ENCODE data around the gene ODR4.

- no peak for TF ChIP-seq TARDBP (IDR thresholded peaks at IDR 0.05)
- no peak for TF ChIP-seq SP1 (IDR thresholded peaks at IDR 0.05)
- TF ChIP-seq ELF4 (IDR thresholded peaks at IDR 0.05) = no peak
- TF ChIP-seq LEF1 (IDR thresholded peaks at IDR 0.05; ENCODE audit: borderline replicate concordance) = no peak
- TF ChIP-seq ARNT (IDR thresholded peaks at IDR 0.05) = no peak
- TF ChIP-seq NFRKB (IDR thresholded peaks at IDR 0.05) = no peak
- TF ChIP-seq FOXK2 (IDR thresholded peaks at IDR 0.05) = no peak
- TF ChIP-seq BHLHE40 (IDR thresholded peaks at IDR 0.05; ENCODE audit: borderline replicate concordance) = no peak
- no peak for TF ChIP-seq ZNF384 (IDR thresholded peaks at IDR 0.05)
- no peak for TF ChIP-seq FOXA1 (IDR thresholded peaks at IDR 0.05)
- TF ChIP-seq SUZ12 (IDR thresholded peaks at IDR 0.05) = no peak
- no peak for TF ChIP-seq FOXM1 (IDR thresholded peaks at IDR 0.05; ENCODE audit: borderline replicate concordance)
- no peak for TF ChIP-seq PKNOX1 (IDR thresholded peaks at IDR 0.05)
These were observed 50.5 kb downstream of the ODR4 start for GRCh38 chr1:186426118-186426517.

Data from HEK293T (cell line).